LNCAP (cell line): ENCODE results near the gene PGRMC1.

Source experiments
- TF ChIP-seq, protein P1 (sequence below): fragments of 450-650 bp; IDR thresholded peaks from 2 replicates; pipeline ENCODE4 v1.5.1; 2017; ENCODE audit warnings: mild to moderate bottlenecking

Gene PGRMC1

DNA sequence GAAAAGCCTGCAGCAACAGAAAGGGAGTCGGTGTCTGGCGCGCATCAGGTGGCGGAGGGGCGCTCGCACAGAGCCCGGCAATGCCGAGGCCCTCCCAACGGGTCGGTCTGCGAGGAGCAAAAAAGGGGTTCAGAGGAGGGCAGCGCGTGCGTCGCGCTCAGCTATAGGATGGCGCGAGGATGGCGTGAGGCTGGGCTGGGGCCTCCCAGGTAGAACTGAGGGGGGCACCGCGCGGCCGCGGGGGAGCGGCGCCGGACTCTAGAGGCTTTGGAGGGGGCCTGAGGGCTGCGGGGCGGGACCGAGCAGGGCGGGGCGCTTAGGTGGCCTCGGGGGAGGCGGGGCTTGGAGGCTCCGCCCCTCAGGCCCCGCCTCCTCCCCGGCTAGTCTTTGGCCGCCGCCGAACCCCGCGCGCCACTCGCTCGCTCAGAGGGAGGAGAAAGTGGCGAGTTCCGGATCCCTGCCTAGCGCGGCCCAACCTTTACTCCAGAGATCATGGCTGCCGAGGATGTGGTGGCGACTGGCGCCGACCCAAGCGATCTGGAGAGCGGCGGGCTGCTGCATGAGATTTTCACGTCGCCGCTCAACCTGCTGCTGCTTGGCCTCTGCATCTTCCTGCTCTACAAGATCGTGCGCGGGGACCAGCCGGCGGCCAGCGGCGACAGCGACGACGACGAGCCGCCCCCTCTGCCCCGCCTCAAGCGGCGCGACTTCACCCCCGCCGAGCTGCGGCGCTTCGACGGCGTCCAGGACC is at the start of gene PGRMC1:
Gene PGRMC1, plus strand, starts transcription at position 414 of the 751 bp plus-strand sequence. Its CDS starts 79 bp downstream, at position 493.
- TF ChIP-seq, protein P1, sequence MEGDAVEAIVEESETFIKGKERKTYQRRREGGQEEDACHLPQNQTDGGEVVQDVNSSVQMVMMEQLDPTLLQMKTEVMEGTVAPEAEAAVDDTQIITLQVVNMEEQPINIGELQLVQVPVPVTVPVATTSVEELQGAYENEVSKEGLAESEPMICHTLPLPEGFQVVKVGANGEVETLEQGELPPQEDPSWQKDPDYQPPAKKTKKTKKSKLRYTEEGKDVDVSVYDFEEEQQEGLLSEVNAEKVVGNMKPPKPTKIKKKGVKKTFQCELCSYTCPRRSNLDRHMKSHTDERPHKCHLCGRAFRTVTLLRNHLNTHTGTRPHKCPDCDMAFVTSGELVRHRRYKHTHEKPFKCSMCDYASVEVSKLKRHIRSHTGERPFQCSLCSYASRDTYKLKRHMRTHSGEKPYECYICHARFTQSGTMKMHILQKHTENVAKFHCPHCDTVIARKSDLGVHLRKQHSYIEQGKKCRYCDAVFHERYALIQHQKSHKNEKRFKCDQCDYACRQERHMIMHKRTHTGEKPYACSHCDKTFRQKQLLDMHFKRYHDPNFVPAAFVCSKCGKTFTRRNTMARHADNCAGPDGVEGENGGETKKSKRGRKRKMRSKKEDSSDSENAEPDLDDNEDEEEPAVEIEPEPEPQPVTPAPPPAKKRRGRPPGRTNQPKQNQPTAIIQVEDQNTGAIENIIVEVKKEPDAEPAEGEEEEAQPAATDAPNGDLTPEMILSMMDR, result no peak

DNA sequence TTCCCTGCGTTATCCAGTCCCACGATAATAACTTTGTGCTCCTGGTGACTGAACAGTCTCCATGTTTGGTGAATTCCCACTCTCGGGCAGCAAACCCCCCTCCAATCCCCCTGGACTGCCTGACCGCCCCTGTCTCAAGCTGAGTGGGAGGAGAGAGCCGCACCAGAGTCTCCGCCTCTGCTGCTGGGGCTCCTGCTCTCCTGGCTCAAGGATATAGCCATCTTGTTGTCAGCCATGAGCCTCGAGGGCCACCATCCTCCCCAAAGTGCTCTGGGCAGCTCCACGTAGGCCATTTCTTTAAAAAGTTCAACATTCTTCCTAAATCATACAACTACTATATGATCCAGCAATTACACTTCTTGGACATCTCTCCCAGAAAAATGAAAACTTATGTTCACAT is 49.3 kb upstream of the PGRMC1 start:
- TF ChIP-seq, protein P1, result no peak

GRCh38 chrX:119187298-119187697 is 48.8 kb upstream of the PGRMC1 start:
- TF ChIP-seq, protein P1, result no peak

GRCh38 chrX:119189115-119189514 is 47.0 kb upstream of the PGRMC1 start:
- TF ChIP-seq, protein P1, result no peak

DNA sequence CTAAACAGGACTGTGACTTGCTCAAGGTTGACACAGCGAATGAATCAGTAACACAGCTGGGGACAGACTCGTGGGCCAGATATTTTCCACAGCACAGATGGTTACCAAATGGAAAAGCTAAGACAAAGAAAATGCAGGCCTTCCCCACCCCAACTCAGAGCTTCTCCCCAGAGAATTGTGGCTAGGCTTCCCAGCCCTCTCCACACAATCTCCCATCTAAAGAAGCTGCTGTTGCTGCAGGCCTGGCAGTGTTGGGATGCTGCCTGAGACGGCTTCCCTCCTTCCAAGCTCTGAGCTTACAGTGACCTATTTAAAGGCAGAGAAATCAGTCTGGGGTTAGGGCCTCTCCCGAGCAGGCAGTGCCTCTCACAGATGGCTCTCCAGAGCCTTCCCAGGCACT is 46.5 kb upstream of the PGRMC1 start:
- TF ChIP-seq, protein P1, result no peak

- TF ChIP-seq, protein P1, result no peak
Observed at GRCh38 chrX:119190091-119190681, 45.9 kb upstream of the PGRMC1 start.

- TF ChIP-seq, protein P1, result no peak
Observed at GRCh38 chrX:119190831-119191230, 45.3 kb upstream of the PGRMC1 start.
